Stimulated activated CD4-positive, alpha-beta T cell treated with anti-CD3 and anti-CD28 coated beads, Interleukin-15, amount 100 ng/mL, for 24 hours (primary cell): ENCODE measurements around the gene NEDD4L.

Experiments used
- DNase-seq: peaks from one replicate; pipeline ENCODE4 v3.0.0-alpha.2; 2020

NEDD4L gene

DNA sequence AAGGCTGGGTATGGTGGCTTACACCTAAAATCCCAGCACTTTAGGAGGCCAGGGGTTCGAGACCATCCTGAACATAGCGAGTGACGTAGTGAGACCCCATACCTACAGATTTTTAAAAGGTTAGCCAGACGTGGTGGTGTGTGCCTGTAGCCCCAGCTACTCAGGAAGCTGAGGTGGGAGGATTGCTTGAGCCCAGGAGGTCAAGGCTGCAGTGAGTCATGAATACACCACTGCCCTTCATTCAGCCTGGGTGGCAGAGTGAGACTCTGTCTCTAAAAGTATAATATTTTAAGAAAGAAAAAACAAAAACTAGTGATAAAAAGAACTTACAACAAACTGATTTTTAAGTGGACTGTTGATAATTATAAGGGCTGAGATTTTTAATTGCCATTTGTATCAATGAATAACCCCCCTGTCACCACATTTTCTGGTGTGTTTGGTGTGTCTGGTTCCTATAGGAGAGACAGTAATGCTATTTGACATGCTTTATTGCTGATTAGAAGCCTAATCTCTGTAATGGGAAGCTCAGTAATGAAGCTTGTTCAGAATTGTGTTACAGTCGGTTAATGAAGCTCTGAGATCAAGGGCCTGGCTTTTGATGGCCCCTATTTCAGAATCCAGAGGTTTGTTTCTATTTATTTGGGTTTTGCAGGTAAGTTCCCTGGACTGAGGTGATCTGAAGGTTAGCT, 147.0 kb downstream of the NEDD4L start:
- DNase-seq: no peak

DNA sequence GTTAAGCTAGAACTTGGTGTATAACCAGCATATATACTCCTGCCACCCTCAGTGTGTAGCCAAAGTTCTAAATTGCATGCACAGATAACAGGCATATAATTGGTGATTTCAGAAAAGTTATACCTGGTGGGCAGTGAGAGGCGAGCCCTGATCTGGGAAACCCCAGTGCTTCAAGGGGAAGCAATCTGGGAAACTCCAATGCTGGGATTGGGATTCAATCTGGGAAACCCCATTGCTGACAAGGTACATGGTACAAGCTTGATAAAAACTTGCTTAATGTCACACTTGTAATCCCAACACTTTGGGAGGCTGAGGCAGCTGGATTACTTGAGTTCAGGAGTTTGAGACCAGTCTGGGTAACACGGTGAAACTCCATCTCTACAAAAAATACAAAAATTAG, 147.6 kb downstream of the NEDD4L start:
- no peak for DNase-seq

DNA sequence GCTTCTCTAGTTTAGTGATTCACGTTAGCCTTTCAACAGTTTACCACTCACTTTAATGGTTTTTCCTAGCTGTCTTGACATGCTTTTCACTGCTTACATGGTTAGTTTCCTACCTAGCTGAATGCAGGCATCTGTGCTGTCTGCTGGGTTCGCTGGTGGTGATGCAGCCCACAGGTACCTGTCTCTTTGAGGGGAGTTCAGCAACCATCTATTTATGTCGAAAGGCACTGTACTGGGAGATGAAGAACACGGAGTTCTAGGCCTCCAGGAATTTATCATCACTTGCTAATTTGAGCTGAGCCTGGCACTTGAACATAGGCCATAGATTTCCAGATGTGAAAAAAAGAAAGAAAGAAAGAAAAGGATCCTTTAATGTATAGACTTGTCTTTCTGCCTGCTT, 148.5 kb downstream of the NEDD4L start:
- DNase-seq: no peak

DNA sequence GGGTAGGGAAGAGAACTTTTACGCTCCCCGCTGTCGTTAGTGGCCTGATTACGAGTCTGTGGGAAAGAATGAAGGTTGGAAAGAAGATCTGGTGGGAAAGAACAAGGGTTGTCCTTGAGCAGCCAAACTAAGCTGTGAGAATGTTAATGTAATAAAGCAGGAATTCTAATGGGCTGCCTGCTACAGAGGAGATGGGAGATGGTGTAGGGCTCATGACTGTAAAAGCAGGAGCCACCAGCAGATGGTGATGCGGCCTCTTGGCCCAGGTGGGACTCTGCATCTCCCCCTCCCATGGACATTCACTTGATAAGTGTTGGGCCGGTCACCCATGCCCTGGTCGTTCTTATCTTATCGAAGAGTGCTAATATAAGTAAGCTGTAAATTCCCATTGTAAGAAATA, 150.0 kb downstream of the NEDD4L start:
- no peak for DNase-seq

DNA sequence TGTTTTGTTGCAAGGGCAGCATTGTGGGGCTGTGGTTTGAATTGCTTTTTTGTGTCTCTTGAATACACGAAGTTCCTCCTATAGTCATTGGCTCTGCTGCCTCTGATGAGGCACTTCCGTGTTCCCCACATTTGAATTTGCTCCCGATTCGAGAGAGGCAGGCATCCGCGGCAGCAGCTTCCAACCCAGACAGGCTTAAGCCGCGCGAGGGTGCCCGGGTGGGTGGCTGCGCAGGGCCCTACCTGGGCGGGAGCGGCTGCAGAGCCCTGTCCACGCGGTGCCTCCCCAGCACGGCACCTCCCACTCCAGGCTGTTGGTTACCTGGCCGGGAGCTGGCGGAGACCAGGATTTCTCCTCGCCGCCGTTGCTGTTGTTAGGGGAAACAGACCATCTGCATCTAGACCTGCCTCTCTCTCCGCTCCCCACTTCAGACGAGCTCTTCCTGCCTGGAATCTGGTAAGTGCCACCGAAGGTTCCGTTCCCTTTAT, 151.3 kb downstream of the NEDD4L start:
- DNase-seq: peak; percentile 32

DNA sequence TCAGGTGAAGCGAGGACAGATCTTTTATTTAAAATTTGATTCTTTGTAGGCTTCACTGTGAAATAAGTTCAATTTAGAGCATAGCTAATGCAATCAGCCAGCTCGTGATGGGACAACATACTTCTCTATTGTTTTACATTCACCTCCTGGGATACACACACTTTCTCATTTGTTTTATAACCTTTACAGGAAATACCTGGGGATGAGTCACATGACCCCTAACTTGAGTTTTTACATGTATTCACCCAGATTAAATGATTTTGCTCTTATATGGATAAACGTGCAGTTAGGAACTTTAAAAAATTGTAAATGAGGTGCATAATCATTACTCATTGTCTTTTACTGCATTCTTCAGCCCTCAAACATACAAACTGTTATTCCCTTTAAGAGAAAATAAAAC, 152.1 kb downstream of the NEDD4L start:
- DNase-seq: no peak

DNA sequence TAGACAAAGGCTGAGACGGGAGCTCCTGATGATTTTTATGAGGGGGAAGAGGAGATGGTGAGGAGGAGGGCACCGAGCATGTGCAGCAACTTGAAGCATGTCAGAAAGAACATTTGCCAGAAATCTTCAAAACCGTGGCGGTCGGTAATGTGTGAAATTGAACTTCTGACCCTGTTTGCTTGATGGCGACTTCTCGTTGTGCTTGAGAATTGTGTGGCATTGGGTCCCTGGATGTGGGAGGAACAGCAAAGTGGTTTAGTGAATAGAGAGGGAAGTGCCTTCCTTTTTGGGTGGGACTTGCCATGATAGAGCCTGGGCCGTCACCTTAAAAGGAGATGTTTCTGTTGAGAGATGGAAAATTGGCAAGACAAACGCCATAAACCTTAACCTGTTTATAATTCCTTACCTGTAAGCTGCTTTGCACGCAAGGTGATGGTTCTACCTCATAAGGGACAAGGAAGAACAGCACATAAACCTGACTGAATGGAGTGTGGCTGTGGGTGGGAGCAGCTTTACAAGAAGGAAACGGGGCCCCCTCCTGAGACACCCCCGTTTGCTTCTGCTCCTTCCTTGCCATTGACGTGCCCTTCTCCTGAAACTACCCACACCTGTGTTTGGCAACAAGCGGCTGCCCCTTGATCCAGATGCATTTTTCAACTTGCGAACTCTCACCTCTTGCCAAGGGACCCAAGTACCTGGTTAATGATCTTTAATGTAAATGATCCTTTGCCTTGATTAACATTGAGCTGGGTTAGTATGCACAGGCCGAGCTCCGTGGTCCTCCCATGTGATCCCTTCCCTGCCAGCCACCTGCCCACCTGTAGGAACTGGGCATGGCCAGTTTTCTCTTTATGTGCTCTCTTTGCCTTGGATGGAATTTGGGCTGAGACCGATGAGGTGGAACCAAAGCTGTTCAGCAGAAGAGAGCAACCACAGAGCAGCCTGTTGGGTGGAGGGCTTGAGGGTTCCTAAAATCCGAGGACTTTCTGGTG, 153.2 kb downstream of the NEDD4L start:
- no peak for DNase-seq

DNA sequence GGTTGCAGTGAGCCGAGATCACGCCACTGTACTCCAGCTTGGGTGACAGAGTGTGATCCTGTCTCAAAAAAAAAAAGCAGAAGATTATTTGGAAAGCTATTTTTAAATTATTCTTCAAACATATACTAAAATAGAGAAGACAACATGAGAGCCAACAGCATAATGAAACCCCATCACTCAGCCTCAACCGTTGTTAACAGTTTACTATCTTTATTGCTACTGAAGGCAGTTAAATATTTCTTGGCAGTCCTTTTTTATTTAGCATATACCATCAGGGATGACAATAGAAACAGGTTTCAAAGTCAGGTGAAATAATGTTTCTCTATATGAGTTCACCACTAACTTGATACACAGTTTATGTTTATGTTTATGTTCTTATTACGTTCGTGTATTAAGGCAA, 157.2 kb downstream of the NEDD4L start:
- no peak for DNase-seq

DNA sequence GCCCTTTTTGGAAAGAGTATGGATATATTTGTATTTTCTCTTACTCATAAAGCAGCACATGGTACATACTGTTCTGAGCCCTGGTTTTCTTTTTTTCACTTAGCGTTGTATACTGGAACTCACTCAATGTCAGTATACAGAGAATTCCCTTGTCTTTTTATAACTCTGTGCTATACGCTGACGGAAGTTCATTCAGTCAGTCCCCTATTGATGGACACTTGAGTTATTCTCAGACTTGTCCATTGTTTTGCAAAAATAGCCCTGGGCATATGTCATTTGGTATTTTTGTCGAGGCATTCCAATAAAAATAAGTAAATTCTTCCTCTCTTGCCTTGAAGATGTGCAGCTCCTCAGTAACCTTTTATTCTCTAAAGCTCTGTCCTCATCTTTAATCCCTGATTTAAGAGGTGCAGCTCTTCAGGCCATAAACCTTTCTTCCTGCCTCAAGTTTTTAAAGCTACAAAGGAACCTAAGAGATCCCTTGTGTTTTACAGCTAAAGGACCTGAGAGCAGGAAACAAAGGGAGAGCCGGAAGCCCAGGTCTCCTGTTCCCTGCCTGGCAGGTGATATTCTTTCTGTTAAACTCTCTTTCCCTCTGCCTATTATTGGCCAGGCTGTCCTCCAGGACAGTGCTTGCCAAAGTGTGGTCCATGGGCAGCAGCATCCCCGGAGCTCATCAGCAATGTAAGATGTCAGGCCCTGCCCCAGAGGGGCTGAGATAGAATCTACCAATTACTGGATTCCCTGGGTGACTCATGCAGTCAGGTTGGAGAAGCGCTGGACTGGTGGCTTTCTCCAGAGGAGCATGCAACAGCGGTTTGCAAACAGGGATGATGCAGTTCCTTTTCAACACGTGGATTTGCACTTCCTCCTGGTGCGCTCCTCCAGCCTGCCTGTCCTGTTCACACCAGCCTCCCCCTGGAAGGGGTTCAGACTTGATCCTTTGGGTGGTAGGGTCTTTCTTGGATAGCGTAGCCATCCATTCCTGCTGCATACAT, 158.0 kb downstream of the NEDD4L start:
- DNase-seq: no peak

DNA sequence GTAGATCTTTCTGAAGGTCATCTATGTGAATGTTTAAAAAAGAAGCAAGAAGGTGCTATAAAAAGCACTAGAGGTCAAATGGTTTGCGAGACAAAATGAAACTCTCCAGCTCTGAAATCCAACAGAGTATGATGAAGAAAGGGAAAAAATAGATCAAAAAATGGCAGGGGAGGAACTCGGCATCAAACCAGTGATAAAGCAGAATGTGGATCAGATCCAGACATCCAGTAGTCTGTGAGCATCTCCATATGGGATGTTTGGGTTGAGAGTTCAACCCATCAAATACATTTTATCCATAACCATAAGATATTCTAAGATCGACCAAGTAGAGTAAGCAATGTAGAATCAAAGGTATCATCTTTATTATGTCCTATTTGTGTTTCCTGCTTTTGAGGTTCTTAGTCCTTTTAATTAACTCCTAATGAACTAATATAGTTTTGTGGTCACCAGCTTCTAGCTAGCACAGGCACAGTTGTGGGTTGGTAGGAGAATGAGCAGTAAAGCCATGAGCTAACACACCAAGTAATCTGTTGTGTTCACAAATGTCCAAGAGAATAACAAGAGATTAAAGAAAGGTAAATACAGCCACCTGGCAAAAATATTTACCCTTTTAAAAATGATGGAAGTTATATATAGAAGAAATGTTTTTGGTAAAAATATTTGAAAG, 160.9 kb downstream of the NEDD4L start:
- no peak for DNase-seq

DNA sequence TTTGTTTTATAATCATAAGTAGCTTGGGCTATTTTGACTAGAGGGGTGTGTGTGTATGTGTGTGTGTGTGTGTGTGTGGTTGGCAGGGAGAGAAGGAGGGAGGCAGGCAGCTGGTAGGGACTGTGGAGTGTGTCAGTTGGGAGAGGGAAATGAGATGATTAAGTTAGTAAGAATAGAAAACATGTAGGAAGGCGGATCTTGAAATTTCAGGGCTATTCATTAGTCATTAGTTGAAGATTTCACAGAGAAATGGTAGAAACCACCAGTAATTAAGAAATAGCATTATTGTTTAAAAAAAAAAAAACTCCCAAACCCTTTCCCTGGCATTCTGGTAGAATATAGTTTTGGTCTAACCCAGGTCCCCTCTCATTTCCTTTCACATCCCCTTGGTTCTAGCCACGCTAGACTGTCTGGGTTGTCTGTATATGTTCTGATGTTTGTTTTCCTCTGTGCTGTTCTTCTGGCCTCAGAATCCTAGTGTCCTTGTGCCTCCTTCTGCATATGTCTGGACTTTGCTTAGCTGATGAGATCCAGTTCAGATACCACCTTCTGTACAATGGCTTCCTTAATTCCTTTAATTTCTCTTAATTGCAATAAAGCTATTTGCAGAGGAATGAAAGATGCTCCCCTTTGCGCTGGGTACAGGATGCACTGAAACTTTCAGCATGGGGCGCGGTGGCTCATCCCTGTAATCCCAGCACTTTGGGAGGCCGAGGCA, 161.6 kb downstream of the NEDD4L start:
- DNase-seq: no peak

DNA sequence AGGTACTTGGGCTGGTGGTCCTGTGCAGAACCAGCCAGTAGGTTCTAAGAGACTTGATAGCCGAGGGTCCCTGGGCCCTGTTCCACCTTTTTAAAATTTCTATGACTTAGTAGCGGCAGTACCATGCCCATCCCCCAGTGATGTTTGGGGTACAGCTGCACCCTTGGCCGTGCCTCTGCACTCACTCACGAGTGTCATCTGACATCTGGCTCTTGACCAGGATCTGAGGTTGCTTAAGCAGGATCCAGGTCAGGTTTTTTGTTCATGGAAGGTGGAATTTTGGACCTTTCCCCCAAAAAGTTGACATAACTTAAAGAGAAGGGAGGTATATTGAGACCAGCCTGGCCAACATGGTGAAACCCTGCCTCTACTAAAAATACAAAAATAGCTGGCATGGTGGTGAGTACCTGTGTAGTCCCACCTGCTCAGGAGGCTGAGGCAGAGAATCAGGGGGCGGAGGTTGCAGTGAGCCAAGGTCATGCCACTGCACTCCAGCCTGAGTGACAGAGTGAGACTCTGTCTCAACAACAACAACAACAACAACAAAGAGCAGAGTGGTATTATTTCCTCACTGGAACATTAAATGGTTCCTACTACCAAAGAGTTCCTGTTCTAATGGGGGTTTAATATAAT, 163.6 kb downstream of the NEDD4L start:
- DNase-seq: no peak

DNA sequence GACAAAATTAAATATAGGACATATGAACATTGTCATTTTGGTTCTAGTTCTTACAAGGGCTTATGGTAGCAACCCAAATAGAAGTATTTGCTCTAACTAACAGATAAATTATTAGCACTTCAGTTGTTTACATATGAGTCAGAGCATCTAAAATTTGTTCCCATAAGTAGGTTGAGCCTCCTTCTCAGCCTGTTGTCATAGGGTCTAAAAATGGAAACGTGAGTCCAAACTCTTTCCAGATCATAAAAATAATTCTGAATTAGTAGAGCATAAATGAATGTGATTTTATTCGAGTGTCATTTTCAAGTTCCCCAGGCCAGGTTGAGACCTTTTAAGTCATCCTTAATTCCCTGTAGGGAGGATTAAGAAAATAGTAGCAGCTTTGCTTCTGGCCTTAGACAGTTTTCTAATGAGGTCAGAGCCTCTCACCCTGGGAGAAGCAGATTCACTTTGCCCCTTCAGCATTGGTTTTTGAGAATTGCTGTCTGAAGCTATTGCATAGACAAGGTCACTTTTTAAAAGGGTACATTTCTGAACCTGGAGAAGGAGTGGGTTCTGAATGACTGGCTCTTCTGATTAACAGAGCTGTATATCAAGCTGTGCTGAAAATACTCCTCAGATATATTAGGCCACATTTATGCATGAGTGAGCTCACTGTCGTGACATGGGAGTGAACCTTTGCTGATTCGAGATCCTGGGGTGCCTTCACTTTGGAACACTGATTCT, 164.3 kb downstream of the NEDD4L start:
- no peak for DNase-seq

DNA sequence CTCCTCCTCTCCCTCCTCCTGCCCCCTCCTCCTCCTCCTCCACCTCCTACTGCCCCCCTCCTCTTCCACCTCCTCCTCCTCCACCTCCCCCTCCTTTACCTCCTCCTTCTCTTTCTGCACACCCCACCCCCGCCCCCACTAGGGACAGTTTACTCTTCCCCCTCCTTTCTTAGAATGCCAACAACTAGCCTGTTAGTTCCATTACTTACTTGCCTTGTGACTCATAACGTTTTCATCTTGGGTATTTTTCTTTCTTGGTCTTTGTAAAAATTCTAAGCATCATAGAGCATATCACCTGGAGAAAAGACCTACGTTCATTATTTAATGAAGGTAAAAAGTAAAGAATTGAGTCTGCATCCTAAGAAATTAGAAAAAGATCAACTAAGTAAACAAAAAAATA, 165.3 kb downstream of the NEDD4L start:
- no peak for DNase-seq

DNA sequence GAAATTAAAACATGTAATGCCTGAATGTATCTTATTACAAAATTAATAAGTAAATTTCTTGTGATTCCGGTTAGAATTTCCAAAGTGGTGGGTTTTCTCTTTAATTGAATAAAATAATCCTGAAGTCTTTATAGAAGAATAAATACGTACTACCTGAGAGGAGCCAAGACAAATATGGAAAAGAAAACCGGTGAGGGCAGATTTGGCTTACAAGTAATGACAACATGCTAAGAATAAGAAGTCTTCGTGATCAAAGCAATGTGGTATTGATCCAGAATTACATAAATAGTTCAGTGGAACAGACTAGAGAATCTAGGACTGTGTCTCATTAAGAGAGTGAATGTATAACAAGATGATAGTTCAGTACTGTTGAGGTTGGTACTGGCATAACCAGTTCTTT, 167.5 kb downstream of the NEDD4L start:
- no peak for DNase-seq

DNA sequence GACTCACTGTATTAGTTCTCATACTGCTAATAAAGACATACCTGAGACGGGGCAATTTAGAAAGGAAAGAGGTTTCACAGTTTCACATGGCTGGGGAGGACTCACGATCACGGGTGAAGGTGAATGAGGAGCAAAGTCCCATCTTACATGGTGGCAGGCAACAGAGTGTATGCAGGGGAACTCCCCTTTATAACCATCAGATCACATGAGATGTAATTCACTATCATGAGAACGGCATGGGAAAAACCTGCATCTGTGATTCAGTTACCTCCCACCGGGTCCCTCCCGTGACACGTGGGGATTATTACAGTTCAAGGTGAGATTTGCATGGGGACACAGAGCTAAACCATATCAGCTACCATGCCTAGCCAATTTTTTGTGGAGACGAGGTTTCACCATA, 168.2 kb downstream of the NEDD4L start:
- DNase-seq: no peak

DNA sequence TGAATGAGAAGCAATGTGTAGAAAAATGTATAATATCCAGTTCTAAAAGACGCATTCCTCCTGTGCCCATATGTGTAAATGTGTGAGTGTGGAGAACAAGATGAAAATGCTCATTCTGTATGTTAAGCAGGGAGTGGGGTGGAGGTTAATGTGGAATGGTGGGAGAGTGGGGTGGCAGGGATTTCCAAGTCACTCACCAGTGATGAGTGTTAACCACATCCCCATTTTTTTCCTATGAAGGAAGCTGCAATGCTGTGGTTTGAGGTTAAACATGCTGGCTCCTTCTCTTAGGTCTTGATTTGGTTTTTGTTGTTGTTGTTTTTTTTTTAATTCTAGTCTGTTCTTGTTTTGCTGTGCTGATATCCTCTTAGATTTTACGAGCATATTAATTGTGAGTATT, 169.4 kb downstream of the NEDD4L start:
- DNase-seq: no peak

DNA sequence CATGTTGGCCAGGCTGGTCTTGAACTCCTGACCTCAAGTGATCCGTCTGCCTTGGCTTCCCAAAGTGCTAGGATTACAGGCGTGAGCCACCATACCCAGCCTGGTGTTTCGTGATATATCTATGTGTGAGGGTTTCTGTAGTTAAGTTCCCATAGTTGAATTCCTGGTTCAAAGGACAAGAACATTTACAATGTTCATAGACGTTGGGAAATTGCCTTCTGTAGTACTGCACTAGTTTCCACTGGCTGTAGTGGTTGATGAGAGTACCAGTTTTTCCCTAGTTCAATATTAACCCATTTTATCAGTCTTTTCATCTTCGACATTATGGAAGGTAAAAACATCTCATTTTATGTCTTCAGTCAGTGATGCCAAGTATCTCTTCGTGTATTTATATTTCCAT, 171.0 kb downstream of the NEDD4L start:
- DNase-seq: no peak

DNA sequence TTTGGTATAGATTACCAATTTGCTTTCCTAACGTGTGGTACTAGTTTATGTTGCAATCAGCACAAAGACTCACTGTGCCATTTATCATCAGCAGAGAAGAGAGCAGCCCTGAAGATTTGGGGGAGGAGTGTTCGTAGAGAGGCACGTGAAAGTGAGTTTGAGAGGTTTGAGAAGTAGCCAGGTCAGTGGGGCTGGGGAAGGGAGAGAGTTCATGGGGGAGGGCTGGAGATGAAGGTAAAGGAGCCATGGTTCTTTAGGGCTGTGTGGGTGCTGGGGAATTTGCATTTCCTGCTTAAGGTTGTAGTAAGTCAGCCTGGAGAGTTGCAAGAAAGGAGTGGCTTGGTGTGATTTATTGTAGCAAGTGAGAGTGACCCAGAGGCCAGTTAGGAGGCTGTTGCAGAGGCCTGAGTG, 172.1 kb downstream of the NEDD4L start:
- DNase-seq: no peak

DNA sequence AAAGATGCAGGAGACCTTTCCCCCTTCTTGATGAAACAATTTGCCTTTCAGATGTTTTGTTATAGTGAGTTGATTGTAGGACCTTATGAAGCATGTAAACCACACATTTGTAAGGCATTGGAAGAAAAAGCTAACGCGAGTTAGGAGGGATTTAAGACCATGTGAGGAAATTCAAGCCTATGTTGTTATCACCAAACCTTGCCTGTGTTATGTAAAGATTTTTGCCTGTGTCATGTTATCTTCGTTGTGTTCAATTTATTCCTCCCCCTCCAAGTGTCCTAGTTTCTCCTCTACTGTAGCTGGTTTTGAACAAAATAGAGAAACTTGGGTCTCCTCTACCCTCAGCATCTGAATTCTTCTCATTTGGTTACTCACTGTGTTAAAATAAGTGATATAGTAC, 173.0 kb downstream of the NEDD4L start:
- no peak for DNase-seq
